ENCODE results near the gene SCML2. TPM values are rescaled to one million over a fixed set of nuclear protein-coding genes. Genes with fewer than 3 reads are reported as not detected.

The SCML2 gene
- polyA plus RNA-seq, 1 donor from 2014 or later: 14.7 TPM

DNA sequence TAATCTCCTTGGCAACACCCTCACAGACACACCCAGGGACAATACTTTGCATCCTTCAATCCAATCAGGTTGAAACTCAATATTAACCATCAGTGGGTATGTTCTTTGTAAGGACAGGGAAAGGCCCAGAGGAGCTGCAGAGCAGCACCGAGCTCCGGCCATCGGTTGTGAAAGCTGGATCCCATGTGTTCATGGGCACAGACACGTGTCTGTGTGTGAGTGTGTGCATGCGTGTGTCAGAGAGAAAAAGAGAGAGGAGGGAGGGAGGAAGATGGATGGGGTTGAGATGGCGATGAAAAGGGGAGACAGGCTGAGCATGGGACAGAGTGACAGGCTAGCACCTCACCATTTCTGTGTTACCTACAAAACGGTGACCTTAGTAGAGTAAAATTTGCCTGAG is 127.0 kb downstream of the SCML2 start:
- H3K79me2 ChIP-seq (replicated peaks; ENCODE audit: insufficient read depth, low read length): no peaks in the 10 kb centered on the region
- no peak overlapping the region for H3K27ac ChIP-seq (ENCODE audit: low read length)

GRCh38 chrX:18220786-18221185 is 133.7 kb downstream of the SCML2 start, which contains the start of gene BEND2:
TSS of gene BEND2 (minus strand) at chrX:18220886. CDS start at chrX:18220750, 136 bp downstream.
- no peaks in the 10 kb centered on the region for H3K9me2 ChIP-seq (ENCODE audit: insufficient read depth, low read length)
- no peak within 1 kb of the TSS for H3K4me2 ChIP-seq (ENCODE audit: low read length)
- no peaks in the 10 kb centered on the region for H3K27me3 ChIP-seq (ENCODE audit: insufficient read depth, low read depth, low read length)
- H3K36me3 ChIP-seq (ENCODE audit: insufficient read depth, low read length): no peaks in the 10 kb centered on the region
- no peaks in the 10 kb centered on the region for H4K20me1 ChIP-seq (ENCODE audit: insufficient read depth)
- no peaks in the 10 kb centered on the region for H3K9me3 ChIP-seq (ENCODE audit: low read length)
- H3K27ac ChIP-seq (ENCODE audit: low read length): no peak within 1 kb of the TSS
- H3K9ac ChIP-seq (ENCODE audit: low read length): no peak within 1 kb of the TSS
- TF ChIP-seq RAD21 (conservative IDR thresholded peaks at IDR 0.05): no peak
- TF ChIP-seq TAF1 (IDR thresholded peaks at IDR 0.05; ENCODE audit: low read depth): no peak
- TF ChIP-seq, protein P1, sequence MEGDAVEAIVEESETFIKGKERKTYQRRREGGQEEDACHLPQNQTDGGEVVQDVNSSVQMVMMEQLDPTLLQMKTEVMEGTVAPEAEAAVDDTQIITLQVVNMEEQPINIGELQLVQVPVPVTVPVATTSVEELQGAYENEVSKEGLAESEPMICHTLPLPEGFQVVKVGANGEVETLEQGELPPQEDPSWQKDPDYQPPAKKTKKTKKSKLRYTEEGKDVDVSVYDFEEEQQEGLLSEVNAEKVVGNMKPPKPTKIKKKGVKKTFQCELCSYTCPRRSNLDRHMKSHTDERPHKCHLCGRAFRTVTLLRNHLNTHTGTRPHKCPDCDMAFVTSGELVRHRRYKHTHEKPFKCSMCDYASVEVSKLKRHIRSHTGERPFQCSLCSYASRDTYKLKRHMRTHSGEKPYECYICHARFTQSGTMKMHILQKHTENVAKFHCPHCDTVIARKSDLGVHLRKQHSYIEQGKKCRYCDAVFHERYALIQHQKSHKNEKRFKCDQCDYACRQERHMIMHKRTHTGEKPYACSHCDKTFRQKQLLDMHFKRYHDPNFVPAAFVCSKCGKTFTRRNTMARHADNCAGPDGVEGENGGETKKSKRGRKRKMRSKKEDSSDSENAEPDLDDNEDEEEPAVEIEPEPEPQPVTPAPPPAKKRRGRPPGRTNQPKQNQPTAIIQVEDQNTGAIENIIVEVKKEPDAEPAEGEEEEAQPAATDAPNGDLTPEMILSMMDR (IDR thresholded peaks at IDR 0.05; ENCODE audit: poor library complexity, severe bottlenecking): no peak
- TF ChIP-seq, protein P2, sequence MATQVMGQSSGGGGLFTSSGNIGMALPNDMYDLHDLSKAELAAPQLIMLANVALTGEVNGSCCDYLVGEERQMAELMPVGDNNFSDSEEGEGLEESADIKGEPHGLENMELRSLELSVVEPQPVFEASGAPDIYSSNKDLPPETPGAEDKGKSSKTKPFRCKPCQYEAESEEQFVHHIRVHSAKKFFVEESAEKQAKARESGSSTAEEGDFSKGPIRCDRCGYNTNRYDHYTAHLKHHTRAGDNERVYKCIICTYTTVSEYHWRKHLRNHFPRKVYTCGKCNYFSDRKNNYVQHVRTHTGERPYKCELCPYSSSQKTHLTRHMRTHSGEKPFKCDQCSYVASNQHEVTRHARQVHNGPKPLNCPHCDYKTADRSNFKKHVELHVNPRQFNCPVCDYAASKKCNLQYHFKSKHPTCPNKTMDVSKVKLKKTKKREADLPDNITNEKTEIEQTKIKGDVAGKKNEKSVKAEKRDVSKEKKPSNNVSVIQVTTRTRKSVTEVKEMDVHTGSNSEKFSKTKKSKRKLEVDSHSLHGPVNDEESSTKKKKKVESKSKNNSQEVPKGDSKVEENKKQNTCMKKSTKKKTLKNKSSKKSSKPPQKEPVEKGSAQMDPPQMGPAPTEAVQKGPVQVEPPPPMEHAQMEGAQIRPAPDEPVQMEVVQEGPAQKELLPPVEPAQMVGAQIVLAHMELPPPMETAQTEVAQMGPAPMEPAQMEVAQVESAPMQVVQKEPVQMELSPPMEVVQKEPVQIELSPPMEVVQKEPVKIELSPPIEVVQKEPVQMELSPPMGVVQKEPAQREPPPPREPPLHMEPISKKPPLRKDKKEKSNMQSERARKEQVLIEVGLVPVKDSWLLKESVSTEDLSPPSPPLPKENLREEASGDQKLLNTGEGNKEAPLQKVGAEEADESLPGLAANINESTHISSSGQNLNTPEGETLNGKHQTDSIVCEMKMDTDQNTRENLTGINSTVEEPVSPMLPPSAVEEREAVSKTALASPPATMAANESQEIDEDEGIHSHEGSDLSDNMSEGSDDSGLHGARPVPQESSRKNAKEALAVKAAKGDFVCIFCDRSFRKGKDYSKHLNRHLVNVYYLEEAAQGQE (IDR thresholded peaks at IDR 0.05; ENCODE audit: borderline replicate concordance): no peak
- TF ChIP-seq EP300 (conservative IDR thresholded peaks at IDR 0.05; ENCODE audit: poor library complexity, severe bottlenecking): no peak
- no peak for TF ChIP-seq EZH2 (IDR thresholded peaks at IDR 0.05; ENCODE audit: borderline replicate concordance, insufficient read depth, low read length, poor library complexity, severe bottlenecking)
- no peak for TF ChIP-seq MXI1 (conservative IDR thresholded peaks at IDR 0.05; ENCODE audit: poor library complexity, severe bottlenecking)
- TF ChIP-seq SMC3 (conservative IDR thresholded peaks at IDR 0.05; ENCODE audit: poor library complexity): no peak
- no peak for TF ChIP-seq POLR2AphosphoS5 (IDR thresholded peaks at IDR 0.05)
- no peaks in the 10 kb centered on the region for H3K79me2 ChIP-seq (replicated peaks; ENCODE audit: insufficient read depth, low read length)
- H2AFZ ChIP-seq (ENCODE audit: low read depth, low read length): no peak within 1 kb of the TSS
- no peak within 1 kb of the TSS for H3K4me3 ChIP-seq (ENCODE audit: low read length)
- no peaks in the 10 kb centered on the region for H3F3A ChIP-seq (ENCODE audit: insufficient read depth, low read length, poor library complexity, severe bottlenecking)

More for the DNA sequence above, 127.0 kb downstream of the SCML2 start:
- Histone ChIP-seq H2AFZ (ENCODE audit: low read depth, low read length) (no peak overlapping the region), H3F3A (ENCODE audit: insufficient read depth, low read length, poor library complexity, severe bottlenecking) (no peaks in the 10 kb centered on the region), H3K4me3 (ENCODE audit: low read length) (no peak overlapping the region), H3K36me3 (ENCODE audit: insufficient read depth, low read length) (no peaks in the 10 kb centered on the region), H4K20me1 (ENCODE audit: insufficient read depth) (no peaks in the 10 kb centered on the region), H3K4me2 (ENCODE audit: low read length) (no peak overlapping the region), H3K9ac (ENCODE audit: low read length) (no peak overlapping the region), H3K9me3 (ENCODE audit: low read length) (no peaks in the 10 kb centered on the region), H3K9me2 (ENCODE audit: insufficient read depth, low read length) (no peaks in the 10 kb centered on the region), H3K27me3 (ENCODE audit: insufficient read depth, low read depth, low read length) (no peaks in the 10 kb centered on the region)
- TF ChIP-seq TAF1 (IDR thresholded peaks at IDR 0.05; ENCODE audit: low read depth): no peak
- TF ChIP-seq RAD21 (conservative IDR thresholded peaks at IDR 0.05): no peak
- TF ChIP-seq EZH2 (IDR thresholded peaks at IDR 0.05; ENCODE audit: borderline replicate concordance, insufficient read depth, low read length, poor library complexity, severe bottlenecking): no peak
- TF ChIP-seq MXI1 (conservative IDR thresholded peaks at IDR 0.05; ENCODE audit: poor library complexity, severe bottlenecking): no peak
- no peak for TF ChIP-seq SMC3 (conservative IDR thresholded peaks at IDR 0.05; ENCODE audit: poor library complexity)
- TF ChIP-seq, protein P2 (IDR thresholded peaks at IDR 0.05; ENCODE audit: borderline replicate concordance): no peak
- TF ChIP-seq, protein P1 (IDR thresholded peaks at IDR 0.05; ENCODE audit: poor library complexity, severe bottlenecking): no peak
- TF ChIP-seq EP300 (conservative IDR thresholded peaks at IDR 0.05; ENCODE audit: poor library complexity, severe bottlenecking): no peak
- TF ChIP-seq POLR2AphosphoS5 (IDR thresholded peaks at IDR 0.05): no peak

Measured in neural cell (in vitro differentiated cells).